HTR-8/SVneo (cell line): ENCODE measurements around the gene DNAL4.
"Not testable (repeated sequence)": the region's sequence is repeated elsewhere in the genome, so short reads cannot be mapped to it uniquely, and the experiment has no call there.

ENCODE experiments used
- DNase-seq: peaks from one replicate; pipeline ENCODE4 v3.0.0; 2011; ENCODE audit warnings: low spot score, mixed read lengths; ENCODE audit not compliant: insufficient read length
- FAIRE-seq: peaks from 2 replicates; lab custom pipeline; 2011; peaks lifted over from hg19 to GRCh38; lab: Jason Lieb, UNC

Gene DNAL4

DNA sequence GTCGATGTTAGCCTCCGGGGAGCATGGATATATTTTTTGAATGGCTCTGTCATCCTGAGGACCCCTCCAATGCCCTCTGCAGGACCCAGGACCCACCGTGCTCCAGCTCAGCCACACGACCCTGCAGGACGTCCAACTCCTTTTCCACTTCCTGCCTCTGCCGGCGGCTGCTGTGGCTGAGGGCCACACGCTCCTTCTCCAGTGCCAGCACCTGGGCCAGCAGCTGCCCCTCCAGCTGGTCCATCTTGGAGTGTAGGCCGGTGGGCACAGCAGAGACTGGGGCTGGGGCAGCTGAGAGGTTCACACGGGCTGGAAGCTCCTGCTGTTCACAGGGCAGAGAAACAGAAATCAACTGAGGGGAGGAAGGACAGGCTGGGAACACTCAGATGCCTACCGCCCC lies 34.2 kb upstream of the DNAL4 start:
- DNase-seq (no peak), FAIRE-seq (no peak)

DNA sequence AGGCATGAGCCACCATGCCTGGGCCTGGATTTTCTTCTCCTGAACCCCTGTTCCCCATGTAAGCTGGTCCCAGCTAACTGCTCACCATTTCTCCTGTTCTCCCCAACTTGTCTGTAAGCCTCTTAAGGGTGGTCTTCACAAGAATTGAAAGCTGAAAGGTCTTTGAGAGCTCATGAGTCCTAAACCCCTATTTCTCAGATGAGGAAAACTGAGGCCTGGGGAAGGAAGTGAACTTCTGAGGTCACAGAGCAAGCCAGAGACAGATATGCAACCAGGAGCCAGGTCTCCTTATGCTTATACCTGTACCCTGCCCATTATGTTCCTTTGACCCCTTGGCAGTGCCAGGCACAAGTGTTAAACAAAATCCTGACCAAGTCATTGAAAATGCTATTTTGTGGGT lies 33.6 kb upstream of the DNAL4 start:
- FAIRE-seq, result no peak
- no peak for DNase-seq

DNA sequence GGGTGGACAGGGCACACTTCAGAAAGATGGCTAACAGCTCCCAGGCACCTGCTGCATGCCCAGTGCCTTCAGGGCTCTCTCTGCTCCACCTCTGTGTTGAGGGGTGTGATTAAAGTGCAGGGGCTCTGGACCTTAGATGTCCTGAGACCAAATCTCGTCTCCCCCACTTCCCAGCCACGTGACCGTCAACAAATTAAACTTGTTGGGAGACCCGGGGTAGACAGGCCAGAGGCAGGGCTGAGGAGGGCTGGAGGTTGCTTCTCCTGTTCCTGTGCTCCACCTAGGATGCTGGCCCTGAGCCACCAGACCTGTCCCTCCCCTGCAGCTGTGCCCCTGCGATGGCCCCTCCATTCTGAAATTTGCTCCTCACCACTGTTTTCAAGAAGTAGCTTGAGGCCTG lies 32.9 kb upstream of the DNAL4 start:
- DNase-seq (no peak), FAIRE-seq (no peak)

DNA sequence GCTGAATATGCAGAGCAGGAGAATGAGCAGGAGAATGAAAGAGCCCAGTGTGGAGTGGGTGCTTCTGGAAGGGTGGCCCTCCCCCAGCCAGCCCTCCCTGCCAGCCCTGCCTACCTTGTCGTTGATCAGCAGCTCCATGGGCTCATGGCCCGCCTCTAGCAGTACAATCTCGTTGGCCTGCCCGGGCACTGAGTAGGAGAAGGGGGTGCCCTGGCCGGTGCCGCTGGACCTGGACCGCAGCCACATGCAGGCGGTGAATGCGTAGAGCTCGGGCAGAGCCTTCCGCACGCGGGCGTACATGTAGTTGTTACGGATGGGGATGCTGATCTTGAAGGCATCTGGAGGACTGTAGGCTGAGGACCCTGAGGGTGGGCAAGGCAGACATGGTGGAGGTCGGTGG lies 32.4 kb upstream of the DNAL4 start:
- no peak for FAIRE-seq
- no peak for DNase-seq

DNA sequence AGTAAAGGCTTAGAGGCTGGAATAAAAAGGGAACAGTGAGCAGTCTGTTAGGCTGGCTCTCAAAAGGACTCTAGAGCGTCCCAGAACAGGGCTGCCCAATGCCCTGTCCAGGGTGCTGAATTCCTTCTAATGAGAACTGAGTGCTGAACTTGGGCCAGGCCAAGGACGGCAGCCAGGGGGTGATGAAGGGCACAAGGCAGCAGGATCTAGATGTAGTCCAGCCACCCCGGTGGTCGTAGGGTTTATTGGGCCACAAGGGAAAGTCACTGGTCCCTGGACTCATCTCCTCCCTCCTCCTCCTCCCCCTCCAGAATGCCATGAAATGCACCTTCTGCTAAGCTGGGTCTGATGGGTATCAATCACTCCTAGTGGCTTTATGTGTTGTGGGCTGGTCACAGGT lies 30.6 kb upstream of the DNAL4 start:
- DNase-seq (peak; percentile 49), FAIRE-seq (no peak)

DNA sequence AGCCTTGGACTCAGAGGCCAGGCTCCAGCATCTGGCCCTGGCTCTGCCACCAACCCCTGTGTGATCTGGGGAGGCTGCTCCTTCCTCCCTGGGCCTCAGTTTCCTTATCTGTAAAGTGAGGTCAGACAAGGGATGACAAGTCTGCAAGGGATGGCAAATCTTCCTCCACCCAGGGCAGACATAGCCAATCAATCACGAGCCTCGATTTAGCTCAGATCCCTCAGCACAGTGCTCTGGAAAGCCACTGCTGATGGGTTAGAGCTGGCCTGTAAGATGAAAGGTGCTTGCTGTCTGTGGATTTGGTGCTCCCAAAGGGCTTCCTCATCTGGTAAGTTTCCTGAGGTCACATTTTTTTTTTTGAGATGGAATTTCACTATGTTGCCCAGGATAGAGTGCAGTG lies 29.7 kb upstream of the DNAL4 start:
- DNase-seq, result no peak
- FAIRE-seq, result no peak

DNA sequence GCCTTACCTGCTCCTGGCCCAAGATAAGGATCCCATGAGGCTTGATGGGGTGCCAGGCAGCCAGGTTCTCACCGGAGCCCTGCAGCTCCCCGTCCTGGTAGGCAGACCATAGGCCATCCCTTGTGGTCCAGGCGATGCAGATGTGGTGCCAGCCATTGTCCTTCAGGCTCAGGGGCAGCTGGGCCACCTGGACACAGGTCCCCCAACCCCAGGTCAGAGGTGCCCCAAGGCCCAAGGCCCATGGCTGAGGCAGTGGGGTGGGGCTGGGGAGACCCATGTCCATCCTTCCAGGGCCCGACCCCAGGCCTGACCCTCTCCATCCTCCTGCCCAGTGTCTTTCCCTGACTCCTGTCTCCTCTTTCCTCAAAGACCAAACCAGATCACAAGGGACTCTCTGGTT lies 29.1 kb upstream of the DNAL4 start:
- no peak for FAIRE-seq
- no peak for DNase-seq

DNA sequence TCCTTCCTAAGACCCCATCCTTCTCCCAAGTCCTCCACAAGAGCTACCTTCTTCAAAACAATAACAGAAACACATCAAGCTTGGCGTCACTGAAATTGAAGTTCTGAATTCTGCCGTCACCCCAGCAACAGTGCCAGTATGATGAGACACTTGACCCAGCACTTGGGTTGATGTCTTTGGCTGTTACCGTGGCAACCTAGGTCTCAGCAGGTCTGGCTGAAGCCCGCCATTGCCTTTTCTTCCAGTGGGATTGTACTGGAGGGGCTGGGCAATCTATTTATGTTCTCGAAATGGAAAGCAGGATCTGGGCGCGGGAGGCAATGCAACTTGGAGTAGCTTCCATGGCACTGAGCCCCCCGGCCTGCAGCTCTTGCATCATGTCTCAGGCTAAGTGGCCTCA lies 26.1 kb upstream of the DNAL4 start:
- DNase-seq (no peak), FAIRE-seq (no peak)

DNA sequence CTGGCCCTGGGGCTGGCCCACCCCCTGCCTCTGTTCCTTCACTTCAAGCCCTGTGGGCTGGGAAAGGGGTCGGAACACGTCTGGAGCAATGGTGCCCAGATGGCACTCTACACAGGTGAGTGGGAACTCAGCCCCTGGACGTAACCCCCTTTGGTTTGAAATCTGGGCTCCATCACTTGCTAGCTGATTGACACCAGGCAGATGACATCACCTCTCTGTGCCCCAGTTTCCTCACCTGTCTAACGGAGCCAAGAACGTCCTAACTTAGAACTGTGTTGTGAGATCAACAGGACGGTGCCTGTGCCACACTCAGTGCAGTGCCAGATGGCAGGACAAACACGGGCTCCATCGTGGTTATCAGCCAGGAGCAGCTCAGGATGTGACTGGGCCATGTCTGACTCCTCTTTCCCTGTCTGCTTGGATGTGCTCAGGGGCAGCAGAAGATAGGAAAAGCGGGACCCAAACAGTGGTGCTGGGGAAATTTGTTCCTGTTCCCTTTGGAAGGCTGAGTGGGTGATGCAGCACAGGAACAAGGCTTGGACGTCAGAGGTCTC lies 25.5 kb upstream of the DNAL4 start:
- FAIRE-seq (no peak), DNase-seq (no peak)

DNA sequence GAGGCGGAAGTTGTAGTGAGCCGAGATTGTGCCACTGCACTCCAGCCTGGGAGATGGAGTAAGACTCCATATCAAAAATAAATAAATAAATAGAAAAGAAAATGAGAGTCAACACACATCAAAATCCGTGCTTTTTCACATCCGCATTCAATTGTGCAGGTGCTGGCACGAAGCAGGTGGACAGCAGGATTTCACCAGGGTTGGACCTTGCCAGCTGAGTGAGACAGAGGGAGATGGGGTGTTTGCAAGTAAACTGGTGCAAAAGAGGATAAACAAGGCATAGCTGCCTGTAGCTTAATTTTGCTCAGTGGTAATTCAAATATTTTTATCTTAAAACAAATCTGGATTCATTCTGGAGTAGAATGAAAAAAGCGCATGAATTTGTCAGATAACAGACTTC lies 23.3 kb upstream of the DNAL4 start:
- DNase-seq (no peak), FAIRE-seq (no peak)

DNA sequence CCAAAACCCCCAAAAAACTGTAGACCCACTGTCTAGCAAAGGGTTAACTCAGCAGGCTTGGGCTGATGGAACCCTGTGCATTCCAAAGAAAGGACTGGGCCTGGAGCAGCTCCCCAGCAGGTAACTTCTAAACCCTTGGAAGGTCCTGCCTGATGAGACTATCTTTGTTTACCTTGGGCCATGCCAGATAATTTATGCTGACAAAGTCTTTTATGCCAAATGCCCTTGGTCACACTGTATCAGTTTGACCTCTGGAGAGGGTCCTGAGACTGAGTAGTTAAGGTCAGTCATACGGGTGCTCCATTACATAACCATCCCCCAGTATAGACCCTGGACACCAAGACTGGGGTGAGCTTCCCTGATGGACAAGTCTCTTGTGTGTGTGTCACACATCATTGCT lies 21.9 kb upstream of the DNAL4 start:
- FAIRE-seq (no peak), DNase-seq (no peak)

DNA sequence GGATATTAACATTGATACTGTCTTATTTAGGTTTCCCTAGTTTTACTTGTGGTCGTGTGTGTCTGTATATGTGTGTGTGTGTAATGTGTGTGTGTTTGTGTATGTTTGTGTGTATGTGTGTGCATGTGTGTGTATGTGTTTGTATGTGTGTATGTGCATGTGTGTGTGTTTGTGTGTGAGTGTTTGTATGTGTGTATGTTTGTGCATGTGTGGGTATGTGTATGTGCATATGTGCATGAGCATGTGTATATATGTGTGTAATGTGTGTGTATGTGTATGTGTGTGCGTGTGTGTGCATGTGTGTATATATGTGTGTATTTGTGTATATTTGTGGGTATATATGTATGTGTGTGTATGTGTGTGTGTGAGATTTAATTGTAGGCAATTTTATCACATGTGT lies 17.3 kb upstream of the DNAL4 start:
- FAIRE-seq, result peak; percentile 46
- DNase-seq, result no peak

DNA sequence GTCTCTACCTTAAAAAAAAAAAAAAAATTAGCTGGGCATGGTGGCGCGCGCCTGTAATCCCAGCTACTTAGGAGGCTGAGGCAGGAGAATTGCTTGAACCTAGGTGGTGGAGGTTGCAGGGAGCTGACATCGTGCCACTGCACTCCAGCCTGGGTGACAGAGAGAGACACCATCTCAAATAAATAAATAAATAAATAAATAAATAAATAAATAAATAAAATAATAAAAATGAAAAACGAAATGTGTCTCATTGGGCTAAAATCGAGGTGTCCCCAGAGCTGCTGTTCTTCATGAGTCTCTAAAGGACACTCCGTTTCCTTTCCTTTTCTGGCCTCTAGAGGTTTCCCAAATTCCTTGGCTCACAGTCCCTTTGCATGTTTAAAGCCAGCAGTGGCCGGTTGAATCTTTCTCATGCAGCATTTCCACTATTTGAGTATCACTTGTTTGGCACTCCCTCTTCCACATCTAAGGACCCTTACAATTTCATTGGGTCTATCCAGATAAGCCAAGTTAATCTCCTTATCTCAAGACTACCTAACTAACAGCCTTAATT lies 11.2 kb upstream of the DNAL4 start:
- DNase-seq, FAIRE-seq: not testable (repeated sequence)

DNA sequence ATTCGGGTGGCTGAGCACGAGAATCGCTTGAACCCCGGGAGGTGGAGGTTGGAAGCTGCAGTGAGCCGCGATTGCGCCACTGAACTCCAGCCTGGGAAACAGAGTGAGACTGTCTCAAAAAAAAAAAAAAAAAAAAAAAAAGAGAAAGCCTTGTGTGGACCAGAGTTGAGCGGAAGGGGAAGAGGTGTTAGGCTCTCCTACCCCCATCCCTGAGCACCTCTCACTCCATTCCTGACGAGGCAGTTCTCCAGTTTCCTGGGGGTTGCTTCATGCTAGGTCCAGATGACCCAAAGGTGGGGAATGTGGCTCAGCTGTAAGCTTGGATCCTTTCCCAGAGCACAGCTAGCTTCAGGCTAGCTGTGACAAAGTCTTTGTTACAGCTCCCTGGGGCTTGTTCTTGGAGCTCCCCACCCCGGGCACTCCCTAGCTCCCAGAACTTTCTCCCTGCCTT lies 8.8 kb upstream of the DNAL4 start:
- no peak for FAIRE-seq
- peak; percentile 64 for DNase-seq

DNA sequence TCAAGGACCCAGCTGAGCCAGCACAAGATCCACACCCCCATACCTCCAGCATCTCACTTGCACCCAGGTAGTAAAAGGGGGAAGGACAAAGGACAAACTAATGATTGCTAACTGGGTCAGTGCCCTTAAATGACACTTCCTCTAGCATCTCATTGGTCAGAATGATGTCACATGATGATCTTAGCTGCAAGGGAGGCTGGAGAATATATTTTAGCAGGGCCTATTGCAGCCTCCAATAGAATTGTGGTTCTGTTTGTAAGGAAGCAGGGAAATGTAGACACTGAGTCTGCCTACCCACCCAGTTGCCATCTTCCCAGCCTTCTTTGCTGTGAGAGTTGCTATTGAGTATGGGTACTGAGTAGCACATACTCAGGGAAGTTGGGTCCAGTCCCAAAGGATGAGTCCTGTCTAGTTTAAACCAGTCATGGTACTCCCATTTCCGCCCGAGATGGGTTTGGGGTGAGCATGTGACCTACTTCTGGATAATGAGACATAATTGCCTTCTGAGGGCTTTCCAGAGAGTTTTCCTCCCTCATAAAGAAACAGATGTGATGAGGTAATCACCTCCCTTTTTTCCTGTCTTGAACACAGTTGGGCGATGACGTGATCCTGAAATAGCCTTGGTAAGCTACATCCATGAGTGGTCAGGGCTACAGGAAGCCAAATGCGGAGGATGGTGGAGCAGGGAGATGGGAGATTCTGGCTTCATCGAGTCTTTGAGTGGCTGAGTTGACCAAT lies 5.5 kb upstream of the DNAL4 start:
- no peak for FAIRE-seq
- DNase-seq, result no peak

DNA sequence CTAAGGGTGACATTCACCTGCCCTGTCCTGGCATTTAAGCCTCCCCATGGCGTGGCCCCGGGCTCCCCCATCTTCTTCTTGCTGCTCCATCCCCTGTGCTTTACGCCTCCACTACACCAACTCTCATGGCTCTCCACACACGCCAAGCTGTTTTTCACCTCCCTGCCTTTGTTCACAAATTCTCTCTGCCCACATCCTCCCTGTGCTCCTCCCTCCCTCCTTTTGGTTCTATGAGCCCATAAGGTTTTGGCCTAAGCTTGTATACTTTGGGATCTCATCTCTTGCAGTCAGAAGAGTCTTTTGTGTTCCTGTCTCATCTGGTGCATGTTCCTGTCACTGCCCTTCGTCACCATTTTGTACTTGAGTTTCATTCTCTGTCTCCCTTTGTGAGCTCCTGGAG lies 4.6 kb upstream of the DNAL4 start:
- DNase-seq, result no peak
- FAIRE-seq, result no peak

DNA sequence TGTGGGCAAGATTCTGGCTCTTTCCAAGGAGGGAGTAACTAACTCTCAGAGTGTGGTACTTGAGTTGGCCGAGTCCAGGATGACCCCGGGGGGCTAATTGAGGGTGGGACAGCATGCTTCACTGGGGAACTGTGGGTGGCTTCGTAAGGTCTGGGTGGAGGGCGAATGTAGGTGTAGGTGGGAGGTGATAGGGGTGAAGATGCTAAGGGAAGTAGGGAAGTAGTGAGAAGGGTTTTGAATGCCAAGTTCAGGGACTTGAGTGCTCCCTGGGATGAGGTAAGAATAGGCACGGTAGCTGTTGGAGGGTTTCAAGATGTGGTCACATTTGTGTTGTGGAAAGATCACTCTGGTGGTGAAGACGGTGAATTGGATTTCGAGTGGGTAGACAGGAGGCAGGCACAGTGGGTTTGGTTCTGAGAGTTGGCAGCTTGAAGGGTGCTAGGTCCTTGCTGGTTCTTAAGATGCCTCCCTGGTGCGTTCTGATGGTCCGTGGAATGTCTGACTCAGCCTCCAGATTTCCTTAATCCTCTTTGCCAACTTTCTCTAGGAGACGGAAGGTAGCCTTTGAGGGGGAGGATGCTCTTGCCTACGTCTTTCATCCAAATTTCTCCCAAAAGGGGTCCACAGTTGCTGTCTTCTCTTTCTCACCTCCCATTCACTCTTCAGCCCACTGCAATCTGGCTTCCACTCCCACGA lies 2.5 kb upstream of the DNAL4 start:
- FAIRE-seq, result no peak
- no peak for DNase-seq

DNA sequence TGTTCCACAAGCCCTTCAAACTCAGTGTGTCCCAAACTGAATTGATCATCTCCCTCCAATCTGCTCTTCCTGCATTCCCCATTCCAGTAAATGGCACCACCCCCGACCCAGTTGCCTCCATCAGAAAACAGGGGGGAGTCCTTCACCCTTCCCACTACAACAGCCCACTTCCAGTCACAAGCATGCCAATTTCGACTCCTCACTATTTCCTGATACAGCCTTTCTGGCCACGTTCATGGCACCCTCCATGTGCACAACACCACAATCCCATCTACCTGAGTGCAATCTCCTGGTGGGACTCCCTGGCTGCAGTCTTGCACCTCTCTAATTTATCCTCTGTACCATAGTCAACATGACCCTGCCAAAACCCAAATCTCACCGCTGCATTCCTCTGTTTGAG lies 1.6 kb upstream of the DNAL4 start:
- FAIRE-seq, result no peak

DNA sequence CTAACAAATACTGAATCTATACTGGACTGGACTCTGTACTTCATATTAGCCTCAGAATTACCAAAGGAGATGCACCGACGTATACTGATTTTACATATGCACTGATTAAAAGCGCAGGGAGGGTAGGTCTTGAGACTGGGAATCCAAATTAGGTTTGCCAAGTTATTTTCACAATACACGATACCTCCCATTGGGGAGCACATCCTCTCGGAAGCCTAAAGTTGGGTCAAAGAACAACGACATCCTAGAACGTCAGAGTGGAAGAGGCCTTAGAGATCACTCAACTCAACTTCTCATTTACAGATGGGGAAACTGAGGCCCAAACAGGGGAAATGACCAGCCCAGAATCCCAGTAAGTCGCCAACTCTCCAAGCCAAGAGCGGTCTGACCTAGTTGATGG lies 626 bp downstream of the DNAL4 start:
- no peak for FAIRE-seq
- no peak for DNase-seq

More for the DNA sequence above, 1.6 kb upstream of the DNAL4 start:
- DNase-seq, result no peak

DNA sequence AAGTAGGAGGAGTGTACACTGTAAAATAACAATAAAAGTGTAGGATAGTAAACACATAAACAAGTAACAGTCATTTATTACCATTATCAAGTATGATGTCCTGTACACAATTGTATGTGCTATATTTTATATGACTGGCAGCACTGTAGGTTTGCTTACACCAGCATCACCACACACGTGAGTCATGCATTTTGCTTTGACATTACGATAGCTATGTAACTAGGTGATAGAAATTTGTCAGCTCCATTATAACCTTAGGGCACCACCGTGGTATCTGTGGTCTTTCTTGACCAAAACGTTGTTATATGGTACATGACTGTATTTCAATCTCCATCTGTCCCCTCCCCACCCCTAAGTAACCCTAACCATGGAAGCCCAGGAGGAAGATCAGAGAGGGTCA lies 1.1 kb downstream of the DNAL4 start:
- DNase-seq (no peak), FAIRE-seq (no peak)

DNA sequence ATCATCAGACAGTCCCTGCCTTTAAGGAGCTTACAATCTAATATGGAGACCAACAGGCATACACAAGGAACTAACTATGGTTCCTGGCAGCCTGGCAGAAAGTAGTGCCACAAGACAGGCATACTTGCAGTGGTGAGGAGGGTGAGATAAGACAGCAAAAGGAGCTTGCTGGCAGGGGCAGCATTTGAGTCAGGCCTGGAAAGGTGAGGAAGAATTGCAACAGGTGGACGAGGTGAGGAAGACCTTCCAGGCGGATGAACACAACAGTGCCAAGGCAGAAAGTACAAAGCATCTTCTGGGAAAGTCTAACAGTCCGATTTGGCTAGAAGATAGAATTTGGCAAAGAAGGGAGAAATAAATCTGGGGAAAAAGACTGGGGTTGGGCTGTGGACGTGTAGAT lies 4.3 kb downstream of the DNAL4 start:
- FAIRE-seq, result no peak
- no peak for DNase-seq
